PFSK-1 (cell line): ENCODE measurements around the gene FAM149A.

Experiments
- POLR2AphosphoS5 ChIP-seq: IDR thresholded peaks from 2 replicates; pipeline ENCODE4 v1.6.1; 2012; ENCODE audit warnings: low read depth, mild to moderate bottlenecking, control low read depth, low read length, moderate library complexity
- REST ChIP-seq, 2 experiments: IDR thresholded peaks; 2 replicates each; pipeline versions ENCODE4 v1.6.1 to v1.8.0; 2011 to 2012; ENCODE audit warnings: low read depth in 2 of 2, low read length in 2 of 2, control low read depth in 1 of 2, inconsistent platforms in 1 of 2, mild to moderate bottlenecking in 1 of 2, moderate library complexity in 1 of 2; ENCODE audit not compliant: insufficient read depth in 1 of 2
- TAF1 ChIP-seq: IDR thresholded peaks from 2 replicates; pipeline ENCODE4 v1.6.1; 2012; ENCODE audit warnings: low read length, control low read depth, borderline replicate concordance; ENCODE audit not compliant: insufficient read depth

- no peak for TF ChIP-seq POLR2AphosphoS5
- TF ChIP-seq TAF1 = no peak
- no peak for TF ChIP-seq REST (IDR thresholded peaks at IDR 0.05; ENCODE audit: insufficient read depth in 1 of 2, low read depth in 2 of 2, low read length in 2 of 2)
These were observed 23.2 kb upstream of the FAM149A start for GRCh38 chr4:186081202-186081807.
